ENCODE data around the gene DNAJA4.

Gene DNAJA4

GRCh38 chr15:78282324-78282723, 18.0 kb downstream of the DNAJA4 start:
- DNase-seq, result no peak

GRCh38 chr15:78284758-78285157, 20.4 kb downstream of the DNAJA4 start:
- no peak for DNase-seq

- no peak for DNase-seq
These were observed 25.9 kb downstream of the DNAJA4 start for GRCh38 chr15:78290222-78290621.

GRCh38 chr15:78291052-78291451, 26.7 kb downstream of the DNAJA4 start:
- DNase-seq, result no peak

GRCh38 chr15:78291698-78292097, 27.3 kb downstream of the DNAJA4 start:
- DNase-seq, result no peak

- no peak for DNase-seq
These were observed 27.9 kb downstream of the DNAJA4 start for GRCh38 chr15:78292219-78292618.

- peak; percentile 89 for DNase-seq
These were observed 35.0 kb downstream of the DNAJA4 start, which contains the start of gene SKIC8 for GRCh38 chr15:78299101-78299930. TSS of gene SKIC8 (minus strand) at chr15:78299609. CDS start at chr15:78295686, 3,923 bp downstream.

- DNase-seq, result no peak
These were observed 37.0 kb downstream of the DNAJA4 start for GRCh38 chr15:78301326-78301725.

- no peak for DNase-seq
These were observed 37.5 kb downstream of the DNAJA4 start for GRCh38 chr15:78301828-78302227.

GRCh38 chr15:78302579-78303312, 38.4 kb downstream of the DNAJA4 start:
- no peak for DNase-seq

GRCh38 chr15:78304216-78305066, 40.1 kb downstream of the DNAJA4 start:
- no peak for DNase-seq

- peak; percentile 51 for DNase-seq
These were observed 41.9 kb downstream of the DNAJA4 start for GRCh38 chr15:78306176-78306774.

- DNase-seq, result no peak
These were observed 43.6 kb downstream of the DNAJA4 start for GRCh38 chr15:78307976-78308375.

GRCh38 chr15:78308422-78309032, 44.2 kb downstream of the DNAJA4 start:
- DNase-seq, result peak; percentile 48

- no peak for DNase-seq
These were observed 46.9 kb downstream of the DNAJA4 start for GRCh38 chr15:78311292-78311691.

- DNase-seq, result no peak
These were observed 48.2 kb downstream of the DNAJA4 start for GRCh38 chr15:78312536-78312935.

- no peak for DNase-seq
These were observed 48.6 kb downstream of the DNAJA4 start for GRCh38 chr15:78312957-78313356.

GRCh38 chr15:78313383-78313782, 49.0 kb downstream of the DNAJA4 start:
- no peak for DNase-seq

GRCh38 chr15:78314181-78314581, 49.8 kb downstream of the DNAJA4 start:
- DNase-seq, result no peak

GRCh38 chr15:78315686-78316282, 51.4 kb downstream of the DNAJA4 start:
- DNase-seq, result no peak

GRCh38 chr15:78316283-78317083, 52.1 kb downstream of the DNAJA4 start:
- DNase-seq, result no peak

Data from kidney glomerular epithelial cell (primary cell).